Measurements from ENCODE around the gene PHAF1. TPM values are rescaled to one million over a fixed set of nuclear protein-coding genes. Genes with fewer than 3 reads are reported as not detected.
A peak's percentile ranks its signal among the peaks of the same experiment; 100 is the strongest.

Gene PHAF1
- total and polyA plus RNA-seq, 2 of the 13 experiments (the other 11 are each of a cell fraction or from before 2014, with no cell fraction given), result 48.3 to 174 TPM

GRCh38 chr16:67164599-67165061 is 54.9 kb downstream of the PHAF1 start, which contains the start of gene HSF4 (continued):
- peak; percentile 96 for TF ChIP-seq TBX2 (CRISPR knock-in tag; IDR thresholded peaks at IDR 0.05; ENCODE audit: borderline replicate concordance)
- no peak for TF ChIP-seq ZNF30 (CRISPR knock-in tag; IDR thresholded peaks at IDR 0.05)
- no peak for TF ChIP-seq SIX4 (CRISPR knock-in tag; IDR thresholded peaks at IDR 0.05)
- TF ChIP-seq ZNF274 (CRISPR knock-in tag; IDR thresholded peaks at IDR 0.05), result peak; percentile 93
- no peak for TF ChIP-seq ESRRA (CRISPR knock-in tag; IDR thresholded peaks at IDR 0.05; ENCODE audit: low read depth)
- no peak for TF ChIP-seq HOXA7 (CRISPR knock-in tag; IDR thresholded peaks at IDR 0.05)
- peak; percentile 96 for TF ChIP-seq ZNF547 (CRISPR knock-in tag; IDR thresholded peaks at IDR 0.05)
- TF ChIP-seq ZSCAN30 (CRISPR knock-in tag; IDR thresholded peaks at IDR 0.05), result no peak
- TF ChIP-seq KLF6 (CRISPR knock-in tag; IDR thresholded peaks at IDR 0.05), result peak; percentile 88; the same call in 1 of the 2 replicates
- TF ChIP-seq MYPOP (CRISPR knock-in tag; IDR thresholded peaks at IDR 0.05), result peak; percentile 93
- no peak for TF ChIP-seq ZNF350 (CRISPR knock-in tag; IDR thresholded peaks at IDR 0.05; ENCODE audit: borderline replicate concordance, low read depth)
- peak; percentile 82; the same call in 1 of the 2 replicates for TF ChIP-seq ZNF841 (CRISPR knock-in tag; IDR thresholded peaks at IDR 0.05; ENCODE audit: borderline replicate concordance)
- TF ChIP-seq THYN1 (CRISPR knock-in tag; IDR thresholded peaks at IDR 0.05; ENCODE audit: borderline replicate concordance, low read depth), result no peak
- TF ChIP-seq NR0B2 (CRISPR knock-in tag; IDR thresholded peaks at IDR 0.05), result peak; percentile 96
- TF ChIP-seq ZNF225 (CRISPR knock-in tag; IDR thresholded peaks at IDR 0.05), result no peak
- TF ChIP-seq ZNF782 (CRISPR knock-in tag; IDR thresholded peaks at IDR 0.05; ENCODE audit: borderline replicate concordance), result 0 out of 2 replicates have a peak, but pooled peaks have one; percentile 25
- no peak for TF ChIP-seq KDM1A (CRISPR knock-in tag; IDR thresholded peaks at IDR 0.05)
- peak; percentile 40; the same call in 1 of the 2 replicates for TF ChIP-seq POLR2G (IDR thresholded peaks at IDR 0.05; ENCODE audit: low read depth, low read length)
- peak; percentile 66 for TF ChIP-seq ZNF205 (CRISPR knock-in tag; IDR thresholded peaks at IDR 0.05)
- peak; percentile 87; the same call in 1 of the 2 replicates for TF ChIP-seq ZNF232 (CRISPR knock-in tag; IDR thresholded peaks at IDR 0.05; ENCODE audit: borderline replicate concordance)
- no peak; the same call in 1 of the 2 replicates for TF ChIP-seq ZNF362 (CRISPR knock-in tag; IDR thresholded peaks at IDR 0.05; ENCODE audit: borderline replicate concordance)
- no peak for TF ChIP-seq NCOR1 (IDR thresholded peaks at IDR 0.05; ENCODE audit: borderline replicate concordance, low read length)
- peak; percentile 95 for TF ChIP-seq IKZF4 (CRISPR knock-in tag; IDR thresholded peaks at IDR 0.05; ENCODE audit: borderline replicate concordance, low read depth, not compliant biosample characterization)
- TF ChIP-seq ZBTB14 (CRISPR knock-in tag; IDR thresholded peaks at IDR 0.05), result peak; percentile 64
- peak; percentile 73; the same call in 1 of the 2 replicates for TF ChIP-seq GLI4 (CRISPR knock-in tag; IDR thresholded peaks at IDR 0.05; ENCODE audit: borderline replicate concordance)
- TF ChIP-seq PHF8 (CRISPR knock-in tag; IDR thresholded peaks at IDR 0.05), result 0 out of 2 replicates have a peak, but pooled peaks have one; percentile 33
- no peak for TF ChIP-seq TBL1XR1 (IDR thresholded peaks at IDR 0.05; ENCODE audit: borderline replicate concordance, low read length, partially characterized antibody)
- TF ChIP-seq PHB2 (IDR thresholded peaks at IDR 0.05; ENCODE audit: partially characterized antibody), result no peak
- TF ChIP-seq NCOA2 (CRISPR knock-in tag; IDR thresholded peaks at IDR 0.05), result no peak; the same call in 1 of the 2 replicates

All from HepG2 (cell line).